ENCODE data around the gene EIF2S1. TPM values are rescaled to one million over a fixed set of nuclear protein-coding genes. Genes with fewer than 3 reads are reported as not detected.

The EIF2S1 gene
- total RNA-seq, 1 experiment from 2014 or later = 192 TPM

- Histone ChIP-seq H3K27me3 (ENCODE audit: insufficient read depth, low read length) (no peaks in the 10 kb centered on the region), H3K4me1 (ENCODE audit: control insufficient read depth in 1 of 2, insufficient read depth in 2 of 2, low read length in 2 of 2) (peaks cover 0 to 8% of the 10 kb centered on the region in 2 experiments; a peak in 2 of 4 replicates), H3K9ac (ENCODE audit: low read length) (no peak overlapping the region), H3K79me2 (ENCODE audit: insufficient read depth, low read length) (peaks cover 5% of the 10 kb centered on the region; the same call in 1 of the 2 replicates), H3K9me3 (ENCODE audit: control insufficient read depth in 1 of 2, insufficient read depth in 1 of 2, low read depth in 1 of 2, low read length in 2 of 2) (no peaks in the 10 kb centered on the region), H4K20me1 (ENCODE audit: insufficient read depth) (no peaks in the 10 kb centered on the region), H3K4me2 (ENCODE audit: low read length) (no peak overlapping the region), H3K36me3 (ENCODE audit: control insufficient read depth in 1 of 2, insufficient read depth in 2 of 2, low read length in 2 of 2) (peaks cover 33 to 67% of the 10 kb centered on the region in 2 experiments), H3K27ac (ENCODE audit: low read depth, low read length) (no peak overlapping the region), H3K4me3 (replicated peaks in 1 of 2; ENCODE audit: low read depth in 1 of 2, low read length in 2 of 2) (no peak overlapping the region), H2AFZ (ENCODE audit: low read depth, low read length, poor library complexity, severe bottlenecking) (no peak overlapping the region), H3K9me2 (ENCODE audit: insufficient read depth) (no peaks in the 10 kb centered on the region)
- no peak for ATAC-seq
- ChIA-PET POLR2A (no interaction called here), CTCF (no interaction called here), RAD21 (ENCODE audit: low non-redundant PET in 1 of 2, low total read pairs in 2 of 2, uncharacterized antibody in 2 of 2, unreplicated experiment in 2 of 2) (no interaction called here)
- no TSS peak for BruUV-seq (replicated peaks)
- intact Hi-C loops (cut with micrococcal nuclease) = no loop called here
- no peak for DNase-seq (ENCODE audit: low read depth, low spot score)
- TF ChIP-seq TCF7L2 (IDR thresholded peaks at IDR 0.05; ENCODE audit: borderline replicate concordance, extremely low read depth, insufficient read depth, insufficient read length) = no peak
- TF ChIP-seq ZFX (IDR thresholded peaks at IDR 0.05) = no peak
- TF ChIP-seq ATF3 (IDR thresholded peaks at IDR 0.05) = no peak
- TF ChIP-seq FOSL1 (IDR thresholded peaks at IDR 0.05; ENCODE audit: low read depth) = no peak
- no peak for TF ChIP-seq EZH2phosphoT487 (IDR thresholded peaks at IDR 0.05; ENCODE audit: borderline replicate concordance)
- no peak for TF ChIP-seq ELF1 (IDR thresholded peaks at IDR 0.05; ENCODE audit: borderline replicate concordance, low read depth)
- TF ChIP-seq CEBPB (IDR thresholded peaks at IDR 0.05; ENCODE audit: low read depth) = no peak
- TF ChIP-seq EGR1 (IDR thresholded peaks at IDR 0.05; ENCODE audit: low read depth) = no peak
- no peak for TF ChIP-seq ZBTB33 (IDR thresholded peaks at IDR 0.05; ENCODE audit: extremely low read depth, insufficient replicate concordance, low read length)
Measured at GRCh38 chr14:67392800-67393199, 32.7 kb downstream of the EIF2S1 start.

Data from HCT116 (cell line).